ENCODE results near the gene DNASE1L1.
"Not testable (repeated sequence)": the region's sequence is repeated elsewhere in the genome, so short reads cannot be mapped to it uniquely, and the experiment has no call there.

Gene DNASE1L1

DNA sequence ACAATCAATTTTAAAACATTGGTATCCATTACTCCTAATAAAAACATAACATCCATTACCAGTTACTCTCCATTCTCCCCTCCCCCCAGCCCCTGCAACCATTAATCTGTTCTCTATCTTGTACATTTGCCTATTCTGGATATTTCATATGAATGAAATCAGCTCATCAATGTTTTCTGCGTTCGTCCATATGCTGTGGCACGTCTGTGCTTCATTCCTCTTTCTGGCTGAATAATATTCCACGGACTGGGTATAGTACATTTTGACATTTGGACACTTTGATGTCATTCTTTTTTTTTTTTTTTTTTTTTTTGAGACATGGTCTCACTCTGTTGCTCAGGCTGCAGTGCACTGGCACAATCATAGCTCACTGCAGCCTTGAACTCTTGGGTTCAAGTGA is 5.2 kb downstream of the DNASE1L1 start:
- no peak for DNase-seq (ENCODE audit: low read depth)

DNA sequence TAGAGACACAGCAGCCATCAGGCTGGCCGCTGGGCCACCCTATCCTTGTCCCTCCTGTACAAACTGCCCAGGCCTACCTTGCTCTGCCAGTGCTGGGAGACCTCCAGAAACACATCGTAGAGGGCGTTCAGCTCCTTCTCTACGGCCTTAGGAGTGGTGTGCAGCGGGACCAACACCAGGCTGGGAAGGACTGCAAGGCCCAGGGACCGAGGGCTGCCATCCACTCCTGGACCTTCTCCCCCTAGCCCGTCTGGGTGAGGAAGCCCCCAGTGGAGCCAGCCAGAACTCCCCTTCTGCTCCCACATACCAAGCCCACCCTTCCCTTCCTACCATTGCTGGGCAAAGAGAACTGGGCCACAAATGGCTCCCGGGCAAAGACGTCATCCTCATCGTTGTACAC is 5.9 kb downstream of the DNASE1L1 start:
- DNase-seq (ENCODE audit: low read depth) = no peak

GRCh38 chrX:154402622-154403127 is 6.4 kb downstream of the DNASE1L1 start:
- no peak for DNase-seq (ENCODE audit: low read depth)

- no peak for DNase-seq (ENCODE audit: low read depth)
Observed at GRCh38 chrX:154401918-154402621, 7.0 kb downstream of the DNASE1L1 start.

GRCh38 chrX:154401045-154401799 is 7.8 kb downstream of the DNASE1L1 start:
- no peak for DNase-seq (ENCODE audit: low read depth)

- DNase-seq (ENCODE audit: low read depth) = not testable (repeated sequence)
Observed at GRCh38 chrX:154400369-154400817, 8.7 kb downstream of the DNASE1L1 start.

- no peak for DNase-seq (ENCODE audit: low read depth)
Observed at GRCh38 chrX:154399527-154400368, 9.3 kb downstream of the DNASE1L1 start.

DNA sequence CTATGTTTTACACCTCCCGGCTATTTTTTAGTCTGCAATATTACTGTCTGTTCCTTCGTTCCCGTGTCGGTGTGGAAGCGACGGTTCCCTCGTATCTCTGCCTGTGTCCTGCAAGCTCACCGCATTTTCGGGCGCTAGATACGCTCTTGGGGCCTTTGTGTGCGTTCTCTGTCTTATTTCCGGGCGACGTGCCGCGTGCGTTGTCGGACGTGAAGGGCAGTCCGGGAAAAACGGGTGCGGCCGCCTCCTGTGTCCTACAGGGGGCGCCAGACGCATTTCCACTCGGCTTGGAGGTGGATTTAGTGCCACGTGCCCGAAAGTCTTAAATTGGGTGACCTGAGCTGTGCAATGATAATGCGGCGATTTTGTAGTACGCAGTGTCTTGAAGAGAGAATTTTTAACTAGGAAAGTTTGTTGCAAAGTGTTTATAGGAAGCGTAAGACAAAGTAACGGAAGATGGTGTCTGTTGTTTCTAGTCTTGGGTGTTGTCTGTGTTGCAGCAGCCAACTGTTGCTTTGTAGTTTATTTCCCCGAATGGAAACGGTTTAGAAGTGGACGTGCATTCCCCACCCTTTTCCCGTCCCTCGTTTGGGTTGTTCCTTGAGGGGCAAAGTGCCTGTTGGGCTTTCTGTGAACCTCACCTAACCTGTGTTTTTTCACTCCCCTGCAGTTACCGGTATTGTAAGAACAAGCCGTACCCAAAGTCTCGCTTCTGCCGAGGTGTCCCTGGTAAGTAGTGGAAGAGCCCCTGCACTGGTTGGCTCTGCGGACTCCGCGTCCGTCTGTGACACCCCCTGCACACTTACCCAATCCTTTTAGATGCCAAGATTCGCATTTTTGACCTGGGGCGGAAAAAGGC is 10.2 kb downstream of the DNASE1L1 start:
- DNase-seq (ENCODE audit: low read depth) = peak; percentile 58

- peak; percentile 82 for DNase-seq (ENCODE audit: low read depth)
Observed at GRCh38 chrX:154397888-154398667, 11.0 kb downstream of the DNASE1L1 start, which contains the start of gene RPL10. Gene RPL10, plus strand, starts transcription at chrX:154398377. Its CDS starts 143 bp downstream, at chrX:154398520.

GRCh38 chrX:154396973-154397887 is 11.8 kb downstream of the DNASE1L1 start:
- peak; percentile 36 for DNase-seq (ENCODE audit: low read depth)

GRCh38 chrX:154396363-154396762 is 12.7 kb downstream of the DNASE1L1 start:
- DNase-seq (ENCODE audit: low read depth) = not testable (repeated sequence)

DNA sequence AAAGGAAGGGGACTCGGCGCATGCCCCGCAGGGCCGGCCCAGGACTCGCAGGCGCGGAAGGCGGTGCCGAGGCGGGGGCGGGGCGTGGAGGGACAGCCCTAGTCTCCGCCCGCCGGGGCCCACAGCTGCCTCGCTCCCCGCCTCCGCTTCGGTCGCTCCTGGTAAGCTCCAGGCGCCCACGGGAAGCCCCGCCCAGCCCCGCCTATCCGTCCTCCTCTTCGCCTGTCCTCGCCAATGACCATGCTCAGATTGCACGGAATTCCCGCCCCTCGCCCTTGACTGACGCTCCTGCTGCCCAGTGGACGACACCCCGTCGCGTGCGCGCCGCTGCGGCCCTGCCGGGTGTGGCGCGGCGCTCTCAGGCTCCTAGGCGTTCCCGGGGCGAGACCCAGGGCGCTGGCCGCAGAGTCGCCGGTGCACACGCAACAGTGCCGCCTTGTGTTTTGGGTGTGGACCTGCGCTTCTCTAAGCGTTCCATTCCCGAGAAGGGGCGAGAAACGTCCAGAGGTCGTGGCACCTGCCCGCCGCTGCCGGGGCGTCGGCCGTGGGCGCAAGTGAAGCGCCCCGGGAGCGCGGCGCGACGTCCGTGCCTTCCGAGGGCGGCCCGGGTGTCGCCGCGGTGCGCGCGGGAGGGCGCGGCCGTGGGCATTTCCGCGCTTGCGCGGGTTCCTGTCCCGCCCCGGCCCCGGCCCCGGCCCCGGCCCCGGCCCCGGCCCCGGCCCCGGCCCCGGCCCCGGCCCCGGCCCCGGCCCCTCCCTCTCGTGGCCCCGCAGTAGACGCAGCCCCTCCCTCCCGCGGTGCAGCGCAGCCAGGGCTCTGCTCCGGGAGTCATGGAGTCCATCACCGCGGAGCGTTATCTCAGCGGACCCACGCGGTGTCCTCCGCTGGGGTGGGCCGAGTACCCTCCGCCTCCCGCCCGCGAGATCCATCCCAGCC is 19.0 kb downstream of the DNASE1L1 start:
- not testable (repeated sequence) for DNase-seq (ENCODE audit: low read depth)

- not testable (repeated sequence) for DNase-seq (ENCODE audit: low read depth)
Observed at GRCh38 chrX:154388649-154389048, 20.4 kb downstream of the DNASE1L1 start.

- DNase-seq (ENCODE audit: low read depth) = not testable (repeated sequence)
Observed at GRCh38 chrX:154388094-154388493, 21.0 kb downstream of the DNASE1L1 start.

DNA sequence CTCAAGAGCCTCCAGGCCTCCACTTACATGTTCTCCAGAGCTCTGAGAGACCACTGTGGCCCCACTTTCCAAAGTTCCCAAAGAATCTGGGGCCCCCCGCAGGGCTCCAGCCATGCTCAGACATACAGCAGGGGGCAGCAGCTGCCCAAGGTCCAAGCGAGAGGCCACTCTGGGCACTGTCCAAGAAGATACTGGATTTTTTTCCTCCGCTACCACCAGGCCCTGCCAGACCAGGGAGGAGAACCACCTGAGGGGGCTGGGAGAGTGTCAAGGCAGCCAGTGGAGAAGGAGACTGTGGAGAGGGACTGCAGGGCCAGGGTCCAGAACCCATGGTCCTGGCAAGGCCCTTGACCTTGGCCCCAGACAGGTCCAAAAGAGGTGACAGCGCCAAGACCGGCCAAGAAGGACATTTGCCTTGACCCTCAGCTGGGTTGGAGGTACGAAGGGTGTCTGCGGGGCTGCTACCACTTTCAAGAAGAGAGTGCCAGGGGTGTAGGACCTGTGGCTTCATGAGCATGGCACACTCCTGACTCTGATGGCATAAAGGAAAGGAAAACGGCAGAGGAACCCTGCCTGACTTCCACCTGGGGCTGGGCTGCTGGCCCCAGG is 24.7 kb downstream of the DNASE1L1 start:
- no peak for DNase-seq (ENCODE audit: low read depth)

GRCh38 chrX:154383359-154384283 is 25.4 kb downstream of the DNASE1L1 start:
- no peak for DNase-seq (ENCODE audit: low read depth)
